IMR-90 (cell line): ENCODE measurements around the gene NELL1. TPM values are rescaled to one million over a fixed set of nuclear protein-coding genes. Genes with fewer than 3 reads are reported as not detected.

Experiments
- ATAC-seq: fragments of 200-7000 bp; cut with Tn5 transposase; 2 replicates; pipeline ENCODE4 v1.9.1; 2020; ENCODE audit warnings: low read depth, mild to moderate bottlenecking, moderate library complexity
- BruUV-seq: library from RNA; stranded (reverse); fragments of 400-500 nt; replicated peaks from 2 replicates; lab custom pipeline; 2021; lab: Mats Ljungman, UMichigan
- CTCF ChIA-PET: fragments of 300-600 bp; formaldehyde crosslinking; extraction: SDS; loops from one replicate; lab custom pipeline; 2021; ENCODE audit warnings: antibody characterized with exemption; lab: Yijun Ruan, JAX
- POLR2A ChIA-PET: fragments of 300-600 bp; sonication (Branson Sonifier 250); formaldehyde crosslinking; loops from one replicate; lab custom pipeline; 2022; ENCODE audit warnings: antibody characterized with exemption; ENCODE audit not compliant: unreplicated experiment; lab: Charles Lee
- DNase-seq: peaks from one replicate; pipeline ENCODE4 v3.0.0; 2013
- H2AFZ ChIP-seq: replicated peaks from 2 replicates; pipeline ENCODE3; 2013; ENCODE audit warnings: low read length, mild to moderate bottlenecking; ENCODE audit not compliant: poor library complexity
- H2AK5ac ChIP-seq: 2 replicates; pipeline ENCODE4 v1.6.1; 2013; ENCODE audit warnings: low read depth, low read length, inconsistent platforms
- H2AK9ac ChIP-seq: replicated peaks from 2 replicates; pipeline ENCODE3; 2013; ENCODE audit warnings: mild to moderate bottlenecking, low read depth, low read length, moderate library complexity; ENCODE audit not compliant: poor library complexity
- H2BK120ac ChIP-seq: 2 replicates; pipeline ENCODE4 v1.6.1; 2013; ENCODE audit warnings: low read depth, low read length, inconsistent platforms
- H2BK15ac ChIP-seq: 3 replicates; pipeline ENCODE4 v1.6.1; 2013; ENCODE audit warnings: low read depth, low read length, inconsistent platforms
- H2BK20ac ChIP-seq: 2 replicates; pipeline ENCODE4 v1.6.1; 2013; ENCODE audit warnings: low read depth, mild to moderate bottlenecking, inconsistent platforms, low read length, moderate library complexity
- H2BK5ac ChIP-seq: 2 replicates; pipeline ENCODE4 v1.6.1; 2013; ENCODE audit warnings: mild to moderate bottlenecking, low read depth, low read length, inconsistent platforms; ENCODE audit not compliant: poor library complexity, severe bottlenecking
- H3K14ac ChIP-seq: replicated peaks from 2 replicates; pipeline ENCODE4 v1.6.1; 2013; ENCODE audit warnings: low read depth, low read length, inconsistent platforms
- H3K18ac ChIP-seq: 2 replicates; pipeline ENCODE4 v1.6.1; 2013; ENCODE audit warnings: low read depth, low read length, control low read depth
- H3K23ac ChIP-seq: 2 replicates; pipeline ENCODE4 v1.6.1; 2013; ENCODE audit warnings: low read depth, low read length, inconsistent platforms
- H3K27ac ChIP-seq: 2 replicates; pipeline ENCODE4 v1.5.1; 2013; ENCODE audit warnings: mild to moderate bottlenecking, control low read depth, low read length; ENCODE audit not compliant: insufficient read depth
- H3K27me3 ChIP-seq: 2 replicates; pipeline ENCODE4 v1.6.1; 2013; ENCODE audit warnings: low read length; ENCODE audit not compliant: control insufficient read depth, insufficient read depth
- H3K36me3 ChIP-seq: 2 replicates; pipeline ENCODE4 v1.6.1; 2013; ENCODE audit warnings: low read length, mixed read lengths; ENCODE audit not compliant: control insufficient read depth, insufficient read depth
- H3K4ac ChIP-seq: 2 replicates; pipeline ENCODE4 v1.6.1; 2013; ENCODE audit warnings: low read depth, low read length, inconsistent platforms
- H3K4me1 ChIP-seq: 2 replicates; pipeline ENCODE4 v1.6.1; 2013; ENCODE audit warnings: low read length, mixed read lengths; ENCODE audit not compliant: control insufficient read depth, insufficient read depth
- H3K4me2 ChIP-seq: 2 replicates; pipeline ENCODE4 v1.6.1; 2013; ENCODE audit warnings: low read depth, mild to moderate bottlenecking, control low read depth, low read length, moderate library complexity
- H3K4me3 ChIP-seq: 2 replicates; pipeline ENCODE4 v1.5.1; 2013; ENCODE audit warnings: low read depth, mild to moderate bottlenecking, control low read depth, low read length, moderate library complexity; ENCODE audit not compliant: insufficient read depth
- H3K56ac ChIP-seq: 2 replicates; pipeline ENCODE4 v1.6.1; 2013; ENCODE audit warnings: low read length, inconsistent platforms; ENCODE audit not compliant: insufficient read depth; ENCODE audit errors: extremely low read depth
- H3K79me1 ChIP-seq, 2 experiments: 2 replicates each; pipeline ENCODE4 v1.6.1; 2013; ENCODE audit warnings: low read length in 2 of 2, inconsistent platforms in 1 of 2, low read depth in 1 of 2
- H3K9ac ChIP-seq: 2 replicates; pipeline ENCODE4 v1.6.1; 2013; ENCODE audit warnings: low read depth, low read length, control low read depth
- H3K9me1 ChIP-seq: 2 replicates; pipeline ENCODE4 v1.6.1; 2013; ENCODE audit warnings: low read length, inconsistent platforms; ENCODE audit not compliant: insufficient read depth
- H3K9me3 ChIP-seq: 2 replicates; pipeline ENCODE4 v1.6.1; 2013; ENCODE audit warnings: low read length; ENCODE audit not compliant: control insufficient read depth, insufficient read depth
- H4K20me1 ChIP-seq: 2 replicates; pipeline ENCODE4 v1.6.1; 2013; ENCODE audit warnings: low read length, inconsistent platforms; ENCODE audit not compliant: insufficient read depth
- H4K5ac ChIP-seq: 2 replicates; pipeline ENCODE4 v1.6.1; 2013; ENCODE audit warnings: mild to moderate bottlenecking, low read depth, low read length, control low read depth
- H4K8ac ChIP-seq, 2 experiments: 2 replicates each; pipeline ENCODE4 v1.6.1; 2013; ENCODE audit warnings: low read depth in 2 of 2, low read length in 2 of 2, control low read depth in 1 of 2, inconsistent platforms in 1 of 2
- H4K91ac ChIP-seq: 2 replicates; pipeline ENCODE4 v1.6.1; 2013; ENCODE audit warnings: low read depth, low read length, inconsistent platforms; ENCODE audit not compliant: insufficient read depth
- ELK1 ChIP-seq: fragments of 150-350 bp; IDR thresholded peaks from 2 replicates; pipeline ENCODE4 v1.6.1; 2016; ENCODE audit warnings: low read depth, mild to moderate bottlenecking, low read length, moderate library complexity, borderline replicate concordance
- POLR2A ChIP-seq: IDR thresholded peaks from 2 replicates; pipeline ENCODE4 v1.6.1; 2012; ENCODE audit warnings: mild to moderate bottlenecking, low read depth, low read length
- WGBS, 2 experiments: methylation state at CpG; one replicate each; pipeline versions ENCODE4 v1.1.5 to v1.1.7; 2013; ENCODE audit warnings: missing lambda C conversion rate in 2 of 2; ENCODE audit not compliant: insufficient read length in 1 of 2; ENCODE audit errors: extremely low coverage in 2 of 2; 5-methylcytosine and 5-hydroxymethylcytosine counted together
- dilution Hi-C: fragments of 300-500 bp; cut with HindIII; formaldehyde crosslinking; loops from one replicate; pipeline ENCODE4 v1.14.3; 2018; ENCODE audit warnings: low sequenced_read_pairs; ENCODE audit not compliant: unreplicated experiment
- in situ Hi-C: fragments of 300-500 bp; cut with MboI; formaldehyde crosslinking; loops from 3 replicates; pipeline ENCODE4 v1.14.3; 2019; ENCODE audit warnings: low sequenced_read_pairs, inconsistent platforms, mixed read lengths
- intact Hi-C: fragments of 100-400 bp; cut with micrococcal nuclease; formaldehyde crosslinking; loops from 2 replicates; pipeline ENCODE4 v1.10.0; 2022
- polyA plus RNA-seq, 3 experiments: library from polyadenylated mRNA; depleted of rRNA; stranded (reverse); fragments of >200 nt; gene quantifications; 2 replicates each; pipeline ENCODE4 v1.2.3, GENCODE V29; 2012; ENCODE audit warnings: low replicate concordance in 1 of 3
- total RNA-seq: library from RNA; depleted of rRNA; stranded (reverse); fragments of >200 nt; gene quantifications from 2 replicates; pipeline ENCODE4 v1.2.3, GENCODE V29; 2012

NELL1 gene
- total and polyA plus RNA-seq, 2 of the 4 experiments (the other 2 are of a cell fraction): not detected

GRCh38 chr11:21475276-21475675, 805.9 kb downstream of the NELL1 start:
- no peak overlapping the region for H2AK5ac ChIP-seq
- no peak overlapping the region for H2AK9ac ChIP-seq
- no peaks in the 10 kb centered on the region for H3K4me1 ChIP-seq
- DNase-seq (no peak), ATAC-seq (no peak)
- no peak overlapping the region for H2BK20ac ChIP-seq
- no peak overlapping the region for H4K8ac ChIP-seq
- no peaks in the 10 kb centered on the region for H3K27me3 ChIP-seq
- no TSS peak for BruUV-seq
- H3K23ac ChIP-seq: no peak overlapping the region
- ChIA-PET CTCF (no interaction called here), POLR2A (no interaction called here)
- H2BK120ac ChIP-seq: no peak overlapping the region
- no peak overlapping the region for H3K14ac ChIP-seq
- in situ Hi-C loops: no loop called here
- H3K4ac ChIP-seq: no peak overlapping the region
- H3K79me1 ChIP-seq: no peaks in the 10 kb centered on the region
- H4K5ac ChIP-seq: no peak overlapping the region
- TF ChIP-seq ELK1 (no peak), POLR2A (no peak)
- H3K27ac ChIP-seq: no peak overlapping the region
- intact Hi-C loops: no loop called here
- no peaks in the 10 kb centered on the region for H3K36me3 ChIP-seq
- no peak overlapping the region for H3K4me3 ChIP-seq
- H2BK5ac ChIP-seq: no peak overlapping the region
- no peak overlapping the region for H2BK15ac ChIP-seq
- H3K9me3 ChIP-seq: peaks cover 12% of the 10 kb centered on the region
- no peak overlapping the region for H4K91ac ChIP-seq
- no peaks in the 10 kb centered on the region for H4K20me1 ChIP-seq
- H2AFZ ChIP-seq: no peak overlapping the region
- dilution Hi-C loops: no loop called here
- no peak overlapping the region for H3K9ac ChIP-seq
- no peak overlapping the region for H3K4me2 ChIP-seq
- no peaks in the 10 kb centered on the region for H3K9me1 ChIP-seq
- no CpG with 5 or more reads among the region's 2 CpGs for WGBS, 2 experiments
- no peak overlapping the region for H3K18ac ChIP-seq
- H3K56ac ChIP-seq: no peak overlapping the region
